Measurements from ENCODE around the gene VENTX.

The VENTX gene

GRCh38 chr10:133278577-133279265 lies 41.1 kb downstream of the VENTX start:
- peak; percentile 47 for DNase-seq (ENCODE audit: low read depth)
- H3K4me3 ChIP-seq (ENCODE audit: low read length), result no peak overlapping the region
- TF ChIP-seq CTCF (conservative IDR thresholded peaks at IDR 0.05; ENCODE audit: low read length), result no peak

GRCh38 chr10:133279326-133280226 lies 41.9 kb downstream of the VENTX start:
- no peak for TF ChIP-seq CTCF (conservative IDR thresholded peaks at IDR 0.05; ENCODE audit: low read length)
- no peak for DNase-seq (ENCODE audit: low read depth)
- no peak overlapping the region for H3K4me3 ChIP-seq (ENCODE audit: low read length)

GRCh38 chr10:133280391-133281059 lies 42.9 kb downstream of the VENTX start:
- TF ChIP-seq CTCF (conservative IDR thresholded peaks at IDR 0.05; ENCODE audit: low read length), result no peak
- H3K4me3 ChIP-seq (ENCODE audit: low read length), result no peak overlapping the region
- no peak for DNase-seq (ENCODE audit: low read depth)

GRCh38 chr10:133281084-133281483 lies 43.4 kb downstream of the VENTX start:
- no peak for DNase-seq (ENCODE audit: low read depth)
- no peak overlapping the region for H3K4me3 ChIP-seq (ENCODE audit: low read length)
- no peak for TF ChIP-seq CTCF (conservative IDR thresholded peaks at IDR 0.05; ENCODE audit: low read length)

- no peak for TF ChIP-seq CTCF (conservative IDR thresholded peaks at IDR 0.05; ENCODE audit: low read length)
- H3K4me3 ChIP-seq (ENCODE audit: low read length), result no peak overlapping the region
- DNase-seq (ENCODE audit: low read depth), result no peak
These were observed 44.1 kb downstream of the VENTX start for GRCh38 chr10:133281628-133282372.

GRCh38 chr10:133282846-133283390 lies 45.3 kb downstream of the VENTX start:
- no peak for DNase-seq (ENCODE audit: low read depth)
- TF ChIP-seq CTCF (conservative IDR thresholded peaks at IDR 0.05; ENCODE audit: low read length), result no peak
- H3K4me3 ChIP-seq (ENCODE audit: low read length), result no peak overlapping the region

All from AG10803 (cell line).